Bronchial epithelial cell (primary cell): ENCODE data around the gene HEG1. TPM values are rescaled to one million over a fixed set of nuclear protein-coding genes. Genes with fewer than 3 reads are reported as not detected.

ENCODE experiments used
- DNase-seq: peaks from one replicate; pipeline ENCODE4 v3.0.0-alpha.2; 2010; ENCODE audit warnings: low read depth
- FAIRE-seq: peaks from 2 replicates; lab custom pipeline; 2011; peaks lifted over from hg19 to GRCh38; lab: Jason Lieb, UNC
- H3K27me3 ChIP-seq: 2 replicates; pipeline ENCODE4 v1.5.1; 2011; ENCODE audit warnings: low read length; ENCODE audit not compliant: control insufficient read depth, insufficient read depth
- H3K36me3 ChIP-seq: 2 replicates; pipeline ENCODE4 v1.5.1; 2011; ENCODE audit warnings: low read length; ENCODE audit not compliant: control insufficient read depth, insufficient read depth
- H3K4me3 ChIP-seq: 2 replicates; pipeline ENCODE4 v1.5.1; 2011; ENCODE audit warnings: mild to moderate bottlenecking, low read depth, low read length, control low read depth
- total RNA-seq: library from RNA; depleted of rRNA; stranded (reverse); fragments of >200 nt; gene quantifications from 2 replicates; pipeline ENCODE4 v1.2.1, GENCODE V29; 2014
- TF ChIP-seq, protein P1 (sequence below): IDR thresholded peaks from 2 replicates; pipeline ENCODE4 v1.5.1; 2011; ENCODE audit warnings: mild to moderate bottlenecking, moderate library complexity, low read length, control low read depth, inconsistent platforms; ENCODE audit not compliant: insufficient read depth, severe bottlenecking

Gene HEG1
- total RNA-seq, 1 donor from 2014 or later = 7.1 TPM

GRCh38 chr3:124974691-124975090 is 81.1 kb downstream of the HEG1 start:
- H3K4me3 ChIP-seq = no peak overlapping the region
- peaks cover 8% of the 10 kb centered on the region for H3K36me3 ChIP-seq
- DNase-seq = no peak
- no peaks in the 10 kb centered on the region for H3K27me3 ChIP-seq
- TF ChIP-seq, protein P1, sequence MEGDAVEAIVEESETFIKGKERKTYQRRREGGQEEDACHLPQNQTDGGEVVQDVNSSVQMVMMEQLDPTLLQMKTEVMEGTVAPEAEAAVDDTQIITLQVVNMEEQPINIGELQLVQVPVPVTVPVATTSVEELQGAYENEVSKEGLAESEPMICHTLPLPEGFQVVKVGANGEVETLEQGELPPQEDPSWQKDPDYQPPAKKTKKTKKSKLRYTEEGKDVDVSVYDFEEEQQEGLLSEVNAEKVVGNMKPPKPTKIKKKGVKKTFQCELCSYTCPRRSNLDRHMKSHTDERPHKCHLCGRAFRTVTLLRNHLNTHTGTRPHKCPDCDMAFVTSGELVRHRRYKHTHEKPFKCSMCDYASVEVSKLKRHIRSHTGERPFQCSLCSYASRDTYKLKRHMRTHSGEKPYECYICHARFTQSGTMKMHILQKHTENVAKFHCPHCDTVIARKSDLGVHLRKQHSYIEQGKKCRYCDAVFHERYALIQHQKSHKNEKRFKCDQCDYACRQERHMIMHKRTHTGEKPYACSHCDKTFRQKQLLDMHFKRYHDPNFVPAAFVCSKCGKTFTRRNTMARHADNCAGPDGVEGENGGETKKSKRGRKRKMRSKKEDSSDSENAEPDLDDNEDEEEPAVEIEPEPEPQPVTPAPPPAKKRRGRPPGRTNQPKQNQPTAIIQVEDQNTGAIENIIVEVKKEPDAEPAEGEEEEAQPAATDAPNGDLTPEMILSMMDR = no peak
- FAIRE-seq = no peak

DNA sequence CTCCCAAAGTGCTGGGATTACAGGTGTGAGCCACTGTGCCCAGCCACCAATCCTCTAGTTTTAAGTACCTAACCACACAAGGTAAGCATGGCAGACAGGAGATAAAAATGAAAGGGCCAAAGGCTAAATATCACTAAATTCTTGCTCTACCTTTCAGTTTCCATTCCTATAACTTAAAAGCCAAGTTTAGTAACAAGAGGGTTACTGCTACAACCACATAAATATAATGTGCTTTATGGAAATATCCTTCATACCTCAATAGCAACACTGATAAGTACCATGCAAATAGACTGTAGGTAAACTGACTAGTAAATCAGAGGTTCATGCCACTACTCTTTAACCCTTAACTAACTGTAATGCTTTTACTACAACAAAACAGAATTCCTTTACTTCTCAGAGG is 82.5 kb downstream of the HEG1 start:
- TF ChIP-seq, protein P1 = no peak
- DNase-seq (no peak), FAIRE-seq (no peak)
- Histone ChIP-seq H3K27me3 (no peaks in the 10 kb centered on the region), H3K36me3 (peaks cover 8% of the 10 kb centered on the region), H3K4me3 (no peak overlapping the region)

DNA sequence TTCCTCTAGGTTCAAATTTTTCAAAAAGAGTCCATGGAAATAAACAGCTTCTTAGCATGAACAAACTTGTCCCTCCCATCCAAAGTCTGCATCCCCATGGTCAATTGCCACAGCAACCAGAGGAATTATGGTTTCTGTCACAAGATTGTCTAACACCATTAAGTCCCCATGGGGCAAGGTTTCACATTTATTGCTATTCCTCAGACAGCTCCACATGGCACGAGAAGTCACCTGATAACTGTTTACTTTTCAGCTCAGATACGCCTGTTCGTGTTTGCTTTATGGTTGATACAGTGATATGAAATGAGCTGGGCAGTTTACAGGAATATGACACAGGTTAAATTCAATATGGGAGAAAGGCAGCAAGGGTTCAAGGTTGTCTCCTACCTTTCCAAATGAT is 83.3 kb downstream of the HEG1 start:
- H3K27me3 ChIP-seq = no peaks in the 10 kb centered on the region
- TF ChIP-seq, protein P1 = no peak
- FAIRE-seq (no peak), DNase-seq (no peak)
- H3K4me3 ChIP-seq = no peak overlapping the region
- peaks cover 8% of the 10 kb centered on the region for H3K36me3 ChIP-seq

DNA sequence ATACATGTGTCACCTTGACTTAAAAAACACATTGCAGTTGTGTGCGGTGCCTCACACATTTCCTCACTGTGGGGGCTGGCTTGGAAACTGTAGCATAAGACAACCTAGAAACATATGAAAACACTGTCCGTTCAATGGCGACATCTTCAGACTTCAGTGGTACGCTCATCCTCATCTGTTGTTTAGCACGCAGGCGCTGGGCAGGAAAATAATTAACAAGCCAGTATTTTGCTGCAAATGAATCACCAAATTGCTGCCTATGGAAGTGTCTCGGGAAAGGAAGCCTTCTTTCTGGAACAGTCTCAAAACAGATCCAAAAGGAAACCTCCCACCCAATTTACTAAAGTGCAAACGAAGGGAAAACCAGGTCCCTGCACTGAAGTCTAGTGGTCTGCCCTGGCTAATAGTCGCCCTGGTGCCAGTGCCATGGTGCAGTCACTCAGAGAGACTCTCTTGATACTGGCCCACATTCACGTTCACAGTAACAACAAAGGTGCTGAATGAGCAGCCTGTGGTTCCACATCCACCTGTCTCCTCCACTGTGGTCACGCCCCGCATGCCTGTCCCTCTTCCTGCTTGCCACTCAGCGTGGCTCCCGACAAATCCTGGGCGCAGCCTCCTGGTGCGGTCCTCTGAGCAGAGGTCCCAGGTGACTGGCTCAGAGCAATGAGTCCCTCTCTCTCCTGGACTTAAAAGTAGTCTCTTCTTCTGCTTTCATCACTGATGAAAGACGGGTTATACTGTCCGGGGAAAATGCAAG is 85.7 kb downstream of the HEG1 start:
- peaks cover 8% of the 10 kb centered on the region for H3K36me3 ChIP-seq
- TF ChIP-seq, protein P1 = no peak
- DNase-seq = no peak

DNA sequence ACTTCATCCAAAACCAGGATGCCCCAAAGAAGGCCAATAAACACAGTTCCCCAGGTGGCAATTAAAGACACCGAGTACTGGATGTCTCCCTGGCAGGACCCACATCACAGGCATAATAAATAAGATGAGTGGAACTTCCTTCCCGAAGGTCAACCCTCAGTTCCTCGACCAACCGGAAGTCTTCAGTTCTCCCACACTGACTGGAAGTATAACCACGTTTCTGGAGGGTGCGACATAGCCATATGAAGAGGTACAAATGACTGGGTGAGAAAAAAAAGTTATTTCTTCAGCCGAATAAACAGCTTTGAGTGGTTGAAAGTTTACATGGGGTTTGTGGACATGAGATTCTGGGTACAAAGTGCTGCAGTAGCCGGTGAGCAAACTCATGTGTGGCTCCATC is 86.6 kb downstream of the HEG1 start:
- H3K4me3 ChIP-seq = no peak overlapping the region
- FAIRE-seq (no peak), DNase-seq (no peak)
- H3K36me3 ChIP-seq = peaks cover 7% of the 10 kb centered on the region
- TF ChIP-seq, protein P1 = no peak
- no peaks in the 10 kb centered on the region for H3K27me3 ChIP-seq

More for the DNA sequence above, 85.7 kb downstream of the HEG1 start:
- H3K27me3 ChIP-seq = no peaks in the 10 kb centered on the region
- H3K4me3 ChIP-seq = no peak overlapping the region
- no peak for FAIRE-seq
